Caco-2 (cell line): ENCODE results near the gene GNAQ. TPM values are rescaled to one million over a fixed set of nuclear protein-coding genes. Genes with fewer than 3 reads are reported as not detected.

Experiments
- BruUV-seq: library from RNA; stranded (reverse); fragments of 400-500 nt; replicated peaks from 2 replicates; lab custom pipeline; 2021; lab: Mats Ljungman, UMichigan
- CTCF ChIA-PET: fragments of 300-600 bp; sonication (Branson Sonifier 250); formaldehyde crosslinking; loops from one replicate; lab custom pipeline; 2022; ENCODE audit warnings: antibody characterized with exemption; lab: Charles Lee
- POLR2A ChIA-PET: fragments of 300-600 bp; sonication (Branson Sonifier 250); formaldehyde crosslinking; loops from one replicate; lab custom pipeline; 2022; ENCODE audit warnings: antibody characterized with exemption; lab: Charles Lee
- DNase-seq, 2 experiments: peaks; one replicate each; pipeline versions ENCODE4 v3.0.0 to v3.0.0-alpha.2; 2020 to 2022
- H3K27me3 ChIP-seq: replicated peaks from 2 replicates; pipeline ENCODE4 v1.6.0; 2011; ENCODE audit warnings: low read length; ENCODE audit not compliant: control insufficient read depth, insufficient read depth
- H3K36me3 ChIP-seq: 2 replicates; pipeline ENCODE4 v1.5.1; 2011; ENCODE audit warnings: low read length; ENCODE audit not compliant: control insufficient read depth, insufficient read depth
- H3K4me1 ChIP-seq: fragments of 250-450 bp; sonication (Bioruptor Pico); 2 replicates; pipeline ENCODE4 v1.5.1; 2020; ENCODE audit warnings: mild to moderate bottlenecking
- H3K4me3 ChIP-seq: 2 replicates; pipeline ENCODE4 v1.5.1; 2011; ENCODE audit warnings: low read depth, mild to moderate bottlenecking, control low read depth, low read length
- H3K9me3 ChIP-seq: fragments of 250-450 bp; sonication (Bioruptor Pico); 2 replicates; pipeline ENCODE4 v1.5.1; 2020; ENCODE audit warnings: mild to moderate bottlenecking, moderate library complexity
- H3K27ac Mint-ChIP-seq: one replicate; pipeline ENCODE4 v1.8.0; 2022; ENCODE audit warnings: mixed read lengths; ENCODE audit not compliant: unreplicated experiment
- H3K27me3 Mint-ChIP-seq: one replicate; pipeline ENCODE4 v1.8.0; 2022; ENCODE audit warnings: mixed read lengths; ENCODE audit not compliant: insufficient read depth, unreplicated experiment
- H3K36me3 Mint-ChIP-seq: one replicate; pipeline ENCODE4 v1.8.0; 2022; ENCODE audit warnings: mild to moderate bottlenecking, mixed read lengths; ENCODE audit not compliant: insufficient read depth, unreplicated experiment
- H3K4me1 Mint-ChIP-seq: one replicate; pipeline ENCODE4 v1.8.0; 2022; ENCODE audit warnings: low read depth, mixed read lengths; ENCODE audit not compliant: unreplicated experiment
- H3K4me3 Mint-ChIP-seq: one replicate; pipeline ENCODE4 v1.8.0; 2022; ENCODE audit warnings: mild to moderate bottlenecking, moderate library complexity, mixed read lengths; ENCODE audit not compliant: unreplicated experiment
- H3K9me3 Mint-ChIP-seq: one replicate; pipeline ENCODE4 v1.8.0; 2022; ENCODE audit warnings: mixed read lengths; ENCODE audit not compliant: unreplicated experiment
- intact Hi-C: fragments of 100-400 bp; cut with micrococcal nuclease; formaldehyde crosslinking; loops from one replicate; pipeline ENCODE4 v1.10.0; 2022; ENCODE audit not compliant: unreplicated experiment
- total RNA-seq: library from RNA; stranded (reverse); gene quantifications from 2 replicates; pipeline ENCODE4 v1.2.3, GENCODE V29; 2022
- TF ChIP-seq, protein P1 (sequence below), 2 experiments: fragments of 200-600 bp in 1 of 2; IDR thresholded peaks; 1 replicate in 1 of 2; 2 replicates in 1 of 2; pipeline versions ENCODE4 v1.5.1 to v1.8.0; 2011 to 2022; ENCODE audit warnings: antibody characterized with exemption in 1 of 2, control low read depth in 1 of 2, inconsistent platforms in 1 of 2, low read depth in 1 of 2, low read length in 1 of 2, mild to moderate bottlenecking in 1 of 2, moderate library complexity in 1 of 2; ENCODE audit not compliant: insufficient read depth in 1 of 2, severe bottlenecking in 1 of 2, unreplicated experiment in 1 of 2

GNAQ gene
- total RNA-seq, 1 experiment from 2014 or later = 10.1 TPM

DNA sequence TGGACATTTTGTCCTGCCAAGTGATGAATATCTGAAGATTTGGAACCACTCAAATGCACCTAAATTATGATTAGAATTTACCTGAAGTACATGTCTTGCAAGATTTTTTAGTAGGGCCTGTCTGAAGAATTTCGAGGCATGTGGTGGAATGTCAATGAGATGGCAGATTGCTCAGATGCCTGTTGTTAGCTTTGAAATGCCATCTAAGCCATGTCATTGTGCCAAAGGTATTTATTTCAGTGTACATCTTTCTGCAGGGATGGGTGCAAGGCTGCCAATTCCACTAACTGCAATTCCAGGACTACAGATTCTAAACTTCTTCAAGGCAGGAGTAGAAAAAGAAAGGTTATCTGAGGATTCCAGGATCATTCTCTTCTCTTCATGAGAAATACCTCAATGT lies 9.1 kb upstream of the GNAQ start:
- POLR2A ChIA-PET = no interaction called here
- H3K4me3 Mint-ChIP-seq = no peak overlapping the region
- H3K27me3 Mint-ChIP-seq = no peaks in the 10 kb centered on the region
- H3K27ac Mint-ChIP-seq = no peak overlapping the region
- intact Hi-C loops = no loop called here
- Histone ChIP-seq H3K4me1 (no peaks in the 10 kb centered on the region), H3K4me3 (no peak overlapping the region), H3K9me3 (no peaks in the 10 kb centered on the region), H3K27me3 (no peaks in the 10 kb centered on the region), H3K36me3 (no peaks in the 10 kb centered on the region)
- DNase-seq = no peak
- CTCF ChIA-PET = no interaction called here
- no peaks in the 10 kb centered on the region for H3K36me3 Mint-ChIP-seq
- H3K4me1 Mint-ChIP-seq = no peaks in the 10 kb centered on the region
- BruUV-seq = no TSS peak
- TF ChIP-seq, protein P1, sequence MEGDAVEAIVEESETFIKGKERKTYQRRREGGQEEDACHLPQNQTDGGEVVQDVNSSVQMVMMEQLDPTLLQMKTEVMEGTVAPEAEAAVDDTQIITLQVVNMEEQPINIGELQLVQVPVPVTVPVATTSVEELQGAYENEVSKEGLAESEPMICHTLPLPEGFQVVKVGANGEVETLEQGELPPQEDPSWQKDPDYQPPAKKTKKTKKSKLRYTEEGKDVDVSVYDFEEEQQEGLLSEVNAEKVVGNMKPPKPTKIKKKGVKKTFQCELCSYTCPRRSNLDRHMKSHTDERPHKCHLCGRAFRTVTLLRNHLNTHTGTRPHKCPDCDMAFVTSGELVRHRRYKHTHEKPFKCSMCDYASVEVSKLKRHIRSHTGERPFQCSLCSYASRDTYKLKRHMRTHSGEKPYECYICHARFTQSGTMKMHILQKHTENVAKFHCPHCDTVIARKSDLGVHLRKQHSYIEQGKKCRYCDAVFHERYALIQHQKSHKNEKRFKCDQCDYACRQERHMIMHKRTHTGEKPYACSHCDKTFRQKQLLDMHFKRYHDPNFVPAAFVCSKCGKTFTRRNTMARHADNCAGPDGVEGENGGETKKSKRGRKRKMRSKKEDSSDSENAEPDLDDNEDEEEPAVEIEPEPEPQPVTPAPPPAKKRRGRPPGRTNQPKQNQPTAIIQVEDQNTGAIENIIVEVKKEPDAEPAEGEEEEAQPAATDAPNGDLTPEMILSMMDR (IDR thresholded peaks at IDR 0.05; ENCODE audit: insufficient read depth in 1 of 2, low read depth in 1 of 2, low read length in 1 of 2, severe bottlenecking in 1 of 2, unreplicated experiment in 1 of 2) = no peak
- no peaks in the 10 kb centered on the region for H3K9me3 Mint-ChIP-seq

DNA sequence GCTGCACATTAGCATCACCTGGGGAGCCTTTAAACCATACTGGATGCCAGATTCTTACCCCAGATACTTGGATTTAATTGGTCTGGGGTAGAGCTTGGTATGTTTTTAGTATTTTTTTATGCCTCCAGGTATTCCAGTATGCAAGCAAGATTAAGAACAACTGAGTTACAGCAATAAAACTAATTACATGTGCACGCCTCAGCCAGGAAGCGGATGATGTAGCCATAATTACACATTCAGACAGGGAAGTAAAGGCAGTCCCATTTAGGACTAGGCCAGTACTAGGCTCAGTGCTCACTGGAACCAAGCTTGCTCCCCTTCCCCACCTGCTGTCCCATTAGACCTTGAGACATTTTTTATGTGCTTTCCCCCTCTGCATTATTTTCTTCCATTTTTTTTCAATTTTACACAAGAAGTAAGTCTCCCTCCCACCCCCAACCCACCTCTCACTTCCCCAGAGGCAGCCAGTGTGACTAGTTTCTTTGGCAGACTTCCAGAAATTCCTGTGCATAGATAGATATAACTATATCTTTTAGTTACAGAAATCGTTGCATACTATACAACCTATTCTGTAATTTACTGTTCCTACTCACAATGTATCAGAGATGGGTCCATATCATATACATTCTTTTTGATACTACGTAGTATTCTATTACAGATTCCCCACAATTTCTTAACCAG lies 7.1 kb upstream of the GNAQ start:
- H3K36me3 Mint-ChIP-seq = no peaks in the 10 kb centered on the region
- H3K9me3 Mint-ChIP-seq = no peaks in the 10 kb centered on the region
- H3K4me3 Mint-ChIP-seq = no peak overlapping the region
- Histone ChIP-seq H3K4me1 (no peaks in the 10 kb centered on the region), H3K9me3 (no peaks in the 10 kb centered on the region), H3K36me3 (no peaks in the 10 kb centered on the region), H3K4me3 (no peak overlapping the region), H3K27me3 (no peaks in the 10 kb centered on the region)
- BruUV-seq = no TSS peak
- POLR2A ChIA-PET = no interaction called here
- H3K27me3 Mint-ChIP-seq = no peaks in the 10 kb centered on the region
- TF ChIP-seq, protein P1 (IDR thresholded peaks at IDR 0.05; ENCODE audit: insufficient read depth in 1 of 2, low read depth in 1 of 2, low read length in 1 of 2, severe bottlenecking in 1 of 2, unreplicated experiment in 1 of 2) = no peak
- no peak overlapping the region for H3K27ac Mint-ChIP-seq
- no peak for DNase-seq
- CTCF ChIA-PET = no interaction called here
- no peaks in the 10 kb centered on the region for H3K4me1 Mint-ChIP-seq
- intact Hi-C loops = loop anchor here (5.0 kb wide), 1 partner anchor 271 kb away; no protein-coding TSS in a partner anchor

DNA sequence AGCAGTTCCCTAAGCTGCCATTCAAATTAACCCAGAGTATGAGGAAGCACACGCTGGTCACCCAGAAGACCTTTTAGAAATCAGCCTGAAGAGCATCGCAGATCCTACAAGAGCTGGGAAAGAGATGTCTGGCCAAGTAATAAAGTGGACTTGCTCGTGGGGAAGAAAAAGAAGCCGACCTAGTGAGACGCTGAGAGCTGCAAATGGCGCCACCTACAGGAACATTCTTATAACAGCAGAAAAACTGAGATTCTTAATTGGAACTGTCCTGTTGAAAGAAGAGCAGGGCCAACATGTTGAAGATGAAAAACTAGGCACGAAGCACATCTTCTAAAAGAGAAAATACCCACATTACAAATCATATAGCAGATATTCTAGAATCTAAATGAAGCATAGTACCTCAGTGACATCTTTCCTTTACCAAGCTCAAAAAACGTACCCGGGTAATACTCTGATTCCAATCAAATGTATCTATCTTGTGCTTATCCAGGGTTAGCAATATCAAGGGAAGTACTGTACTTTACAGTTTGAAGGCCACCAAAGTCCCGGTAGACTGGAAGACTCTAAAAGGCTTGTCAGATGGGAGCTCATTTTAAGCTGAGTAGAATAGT lies 3.9 kb upstream of the GNAQ start:
- no peak overlapping the region for H3K4me3 Mint-ChIP-seq
- no peaks in the 10 kb centered on the region for H3K4me1 Mint-ChIP-seq
- TF ChIP-seq, protein P1 (IDR thresholded peaks at IDR 0.05; ENCODE audit: insufficient read depth in 1 of 2, low read depth in 1 of 2, low read length in 1 of 2, severe bottlenecking in 1 of 2, unreplicated experiment in 1 of 2) = peak; percentile 34 to 35
- H3K27ac Mint-ChIP-seq = no peak overlapping the region
- POLR2A ChIA-PET = no interaction called here
- CTCF ChIA-PET = interaction anchor here (0.9 kb wide), 2 partner anchors 284 to 403 kb away, joined by 3 read pairs; no protein-coding TSS in a partner anchor
- H3K4me3 ChIP-seq = no peak overlapping the region
- H3K27me3 Mint-ChIP-seq = no peaks in the 10 kb centered on the region
- H3K9me3 Mint-ChIP-seq = no peaks in the 10 kb centered on the region
- H3K36me3 ChIP-seq = no peaks in the 10 kb centered on the region
- intact Hi-C loops = loop anchor here (1.0 to 5.0 kb wide), 4 partner anchors 58 to 268 kb away; no protein-coding TSS in a partner anchor
- peak; percentile 19 to 24 for DNase-seq
- no peaks in the 10 kb centered on the region for H3K36me3 Mint-ChIP-seq
- no peaks in the 10 kb centered on the region for H3K27me3 ChIP-seq
- BruUV-seq = no TSS peak
- no peaks in the 10 kb centered on the region for H3K4me1 ChIP-seq
- H3K9me3 ChIP-seq = no peaks in the 10 kb centered on the region
